Keratinocyte (primary cell): Measurements from ENCODE around the gene IFIT2. TPM values are rescaled to one million over a fixed set of nuclear protein-coding genes. Genes with fewer than 3 reads are reported as not detected.

Source experiments
- DNase-seq: peaks from one replicate; pipeline ENCODE4 v3.0.0-alpha.2; 2011; ENCODE audit warnings: low read depth, missing footprints, low spot score
- FAIRE-seq: peaks from 2 replicates; lab custom pipeline; 2011; peaks lifted over from hg19 to GRCh38; lab: Jason Lieb, UNC
- H2AFZ ChIP-seq: 2 replicates; pipeline ENCODE4 v1.6.0; 2012; ENCODE audit warnings: low read length, control low read depth, inconsistent platforms; ENCODE audit not compliant: control insufficient read depth
- H3K27ac ChIP-seq: 2 replicates; pipeline ENCODE4 v1.5.1; 2011; ENCODE audit warnings: low read length; ENCODE audit not compliant: control insufficient read depth, insufficient read depth
- H3K27me3 ChIP-seq: 3 replicates; pipeline ENCODE4 v1.6.0; 2011; ENCODE audit warnings: low read length; ENCODE audit not compliant: control insufficient read depth, insufficient read depth; ENCODE audit errors: extremely low read depth
- H3K36me3 ChIP-seq, 2 experiments: 2 replicates in 1 of 2; 3 replicates in 1 of 2; pipeline ENCODE4 v1.5.1; 2011; ENCODE audit warnings: low read length in 2 of 2, mild to moderate bottlenecking in 1 of 2; ENCODE audit not compliant: control insufficient read depth in 2 of 2, insufficient read depth in 2 of 2; ENCODE audit errors: extremely low read depth in 1 of 2
- H3K4me1 ChIP-seq: 3 replicates; pipeline ENCODE4 v1.5.1; 2011; ENCODE audit warnings: low read length; ENCODE audit not compliant: control insufficient read depth, insufficient read depth; ENCODE audit errors: extremely low read depth
- H3K4me2 ChIP-seq: 3 replicates; pipeline ENCODE4 v1.6.0; 2011; ENCODE audit warnings: low read depth, low read length; ENCODE audit not compliant: control insufficient read depth, insufficient read depth; ENCODE audit errors: extremely low read depth
- H3K4me3 ChIP-seq, 3 experiments: fragments of 200-600 bp in 1 of 3; sonication (generic) in 1 of 3; 2 replicates in 2 of 3; 3 replicates in 1 of 3; pipeline ENCODE4 v1.5.1; 2011 to 2016; ENCODE audit warnings: low read length in 3 of 3, mild to moderate bottlenecking in 3 of 3, control low read depth in 2 of 3, inconsistent platforms in 1 of 3, low read depth in 1 of 3, mixed read lengths in 1 of 3, mixed run types in 1 of 3, moderate library complexity in 1 of 3; ENCODE audit not compliant: control insufficient read depth in 2 of 3, insufficient read depth in 2 of 3; ENCODE audit errors: extremely low read depth in 1 of 3
- H3K79me2 ChIP-seq: 2 replicates; pipeline ENCODE4 v1.6.0; 2012; ENCODE audit warnings: low read length; ENCODE audit not compliant: control insufficient read depth, insufficient read depth
- H3K9ac ChIP-seq: 3 replicates; pipeline ENCODE4 v1.6.0; 2011; ENCODE audit warnings: low read length; ENCODE audit not compliant: control insufficient read depth, insufficient read depth; ENCODE audit errors: extremely low read depth
- H3K9me1 ChIP-seq: 3 replicates; pipeline ENCODE4 v1.6.0; 2011; ENCODE audit warnings: low read length; ENCODE audit not compliant: control insufficient read depth, insufficient read depth; ENCODE audit errors: extremely low read depth
- H3K9me3 ChIP-seq: 2 replicates; pipeline ENCODE4 v1.5.1; 2012; ENCODE audit warnings: low read depth, low read length; ENCODE audit not compliant: control insufficient read depth
- H4K20me1 ChIP-seq: 3 replicates; pipeline ENCODE4 v1.6.0; 2011; ENCODE audit warnings: low read length; ENCODE audit not compliant: control insufficient read depth, insufficient read depth; ENCODE audit errors: extremely low read depth
- EZH2 ChIP-seq: IDR thresholded peaks from one replicate; pipeline ENCODE4 v1.6.1; 2012; ENCODE audit warnings: inconsistent platforms, mild to moderate bottlenecking, low read length, moderate library complexity
- dilution Hi-C: fragments of 300-500 bp; cut with MboI; formaldehyde crosslinking; loops from one replicate; pipeline ENCODE4 v1.7.0; 2020; ENCODE audit warnings: low sequenced_read_pairs; ENCODE audit not compliant: extremely low pct_ligation_motif_present
- polyA plus RNA-seq, 5 experiments: library from polyadenylated mRNA; depleted of rRNA in 3 of 5; stranded (reverse) in 3 of 5; stranded (forward) in 1 of 5; unstranded in 1 of 5; fragments of >200 nt; gene quantifications; 1 replicate in 1 of 5; 2 replicates in 3 of 5; 3 replicates in 1 of 5; pipeline versions ENCODE4 v1.2.1 to v1.2.3, GENCODE V29; 2011 to 2012; ENCODE audit warnings: missing spikeins in 2 of 5, low read depth in 1 of 5, low replicate concordance in 1 of 5
- TF ChIP-seq, protein P1 (sequence below), 3 experiments: IDR thresholded peaks in 1 of 3; conservative IDR thresholded peaks in 1 of 3; optimal IDR thresholded peaks in 1 of 3; 2 replicates in 2 of 3; 3 replicates in 1 of 3; pipeline versions ENCODE3 to v1.5.1; 2011; ENCODE audit warnings: low read length in 3 of 3, mild to moderate bottlenecking in 3 of 3, moderate library complexity in 2 of 3, control low read depth in 1 of 3, inconsistent platforms in 1 of 3; ENCODE audit not compliant: insufficient read depth in 2 of 3; ENCODE audit errors: extremely low read depth in 1 of 3

The IFIT2 gene
- polyA plus RNA-seq, 1 donor (not counting 4 experiments of a cell fraction or from before 2014, with no cell fraction given) = 3.9 TPM

DNA sequence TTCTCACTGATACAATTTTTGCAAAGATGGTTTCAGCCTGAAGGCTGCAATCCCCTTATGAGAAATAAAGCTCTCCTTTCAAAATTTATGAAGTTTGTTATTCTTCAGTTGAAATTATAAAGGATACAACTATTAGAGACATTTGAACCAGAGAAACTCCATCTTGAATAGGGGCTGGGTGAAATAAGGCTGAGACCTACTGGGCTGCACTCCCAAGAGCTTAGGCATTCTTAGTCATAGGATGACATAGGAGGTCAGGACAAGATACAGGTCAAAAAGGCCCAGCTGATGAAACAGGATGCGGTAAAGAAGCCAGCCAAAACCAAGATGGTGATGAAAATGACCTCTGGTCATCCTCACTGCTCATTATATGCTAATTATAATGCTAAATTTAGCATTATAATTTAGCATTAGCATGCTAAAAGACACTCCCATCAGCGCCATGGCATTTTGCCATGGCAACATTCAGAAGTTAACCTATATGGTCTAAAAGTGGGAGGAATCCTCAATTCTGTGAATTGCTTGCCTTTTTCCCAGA lies 53.6 kb downstream of the IFIT2 start:
- no peaks in the 10 kb centered on the region for H3K9me3 ChIP-seq
- dilution Hi-C loops = no loop called here
- H4K20me1 ChIP-seq = no peaks in the 10 kb centered on the region
- no peak overlapping the region for H3K27ac ChIP-seq
- no peak overlapping the region for H2AFZ ChIP-seq
- H3K27me3 ChIP-seq = no peaks in the 10 kb centered on the region
- H3K36me3 ChIP-seq = no peaks in the 10 kb centered on the region
- H3K4me3 ChIP-seq = no peak overlapping the region
- FAIRE-seq = no peak
- no peaks in the 10 kb centered on the region for H3K79me2 ChIP-seq
- no peak for DNase-seq
- H3K9ac ChIP-seq = no peak overlapping the region
- no peak overlapping the region for H3K4me2 ChIP-seq
- H3K4me1 ChIP-seq = peaks cover 23% of the 10 kb centered on the region
- H3K9me1 ChIP-seq = no peaks in the 10 kb centered on the region
- TF ChIP-seq, protein P1, sequence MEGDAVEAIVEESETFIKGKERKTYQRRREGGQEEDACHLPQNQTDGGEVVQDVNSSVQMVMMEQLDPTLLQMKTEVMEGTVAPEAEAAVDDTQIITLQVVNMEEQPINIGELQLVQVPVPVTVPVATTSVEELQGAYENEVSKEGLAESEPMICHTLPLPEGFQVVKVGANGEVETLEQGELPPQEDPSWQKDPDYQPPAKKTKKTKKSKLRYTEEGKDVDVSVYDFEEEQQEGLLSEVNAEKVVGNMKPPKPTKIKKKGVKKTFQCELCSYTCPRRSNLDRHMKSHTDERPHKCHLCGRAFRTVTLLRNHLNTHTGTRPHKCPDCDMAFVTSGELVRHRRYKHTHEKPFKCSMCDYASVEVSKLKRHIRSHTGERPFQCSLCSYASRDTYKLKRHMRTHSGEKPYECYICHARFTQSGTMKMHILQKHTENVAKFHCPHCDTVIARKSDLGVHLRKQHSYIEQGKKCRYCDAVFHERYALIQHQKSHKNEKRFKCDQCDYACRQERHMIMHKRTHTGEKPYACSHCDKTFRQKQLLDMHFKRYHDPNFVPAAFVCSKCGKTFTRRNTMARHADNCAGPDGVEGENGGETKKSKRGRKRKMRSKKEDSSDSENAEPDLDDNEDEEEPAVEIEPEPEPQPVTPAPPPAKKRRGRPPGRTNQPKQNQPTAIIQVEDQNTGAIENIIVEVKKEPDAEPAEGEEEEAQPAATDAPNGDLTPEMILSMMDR (optimal IDR thresholded peaks at IDR 0.05 in 1 of 3, IDR thresholded peaks at IDR 0.05 in 1 of 3, conservative IDR thresholded peaks at IDR 0.05 in 1 of 3; ENCODE audit: extremely low read depth in 1 of 3, insufficient read depth in 2 of 3, low read length in 3 of 3) = no peak

DNA sequence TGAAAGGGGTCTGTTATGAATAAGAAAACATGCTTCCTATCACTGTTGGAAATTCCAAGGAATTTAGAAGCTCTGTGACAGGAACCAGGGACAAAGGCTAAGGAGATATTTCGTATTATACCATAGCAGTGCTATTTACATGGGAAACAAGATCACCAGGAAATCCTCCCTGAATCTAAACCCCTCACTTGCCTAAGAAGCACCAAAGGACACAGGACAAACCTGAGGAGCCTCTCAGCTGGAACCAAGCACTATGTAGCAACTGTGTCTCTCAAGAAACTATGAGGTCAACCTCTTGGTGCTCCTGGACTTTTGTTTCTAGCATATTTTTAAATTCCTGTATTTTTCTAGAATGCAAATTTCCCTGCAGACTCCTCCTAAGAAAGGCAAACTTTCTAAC lies 55.2 kb downstream of the IFIT2 start:
- FAIRE-seq (no peak), DNase-seq (no peak)
- no peak overlapping the region for H2AFZ ChIP-seq
- no peaks in the 10 kb centered on the region for H4K20me1 ChIP-seq
- H3K9ac ChIP-seq = no peak overlapping the region
- peaks cover 12% of the 10 kb centered on the region for H3K4me1 ChIP-seq
- no peaks in the 10 kb centered on the region for H3K36me3 ChIP-seq
- no peaks in the 10 kb centered on the region for H3K27me3 ChIP-seq
- no peaks in the 10 kb centered on the region for H3K79me2 ChIP-seq
- H3K9me3 ChIP-seq = no peaks in the 10 kb centered on the region
- H3K27ac ChIP-seq = no peak overlapping the region
- no peak overlapping the region for H3K4me3 ChIP-seq
- dilution Hi-C loops = no loop called here
- no peak for TF ChIP-seq EZH2
- TF ChIP-seq, protein P1 (optimal IDR thresholded peaks at IDR 0.05 in 1 of 3, IDR thresholded peaks at IDR 0.05 in 1 of 3, conservative IDR thresholded peaks at IDR 0.05 in 1 of 3; ENCODE audit: extremely low read depth in 1 of 3, insufficient read depth in 2 of 3, low read length in 3 of 3) = no peak
- H3K4me2 ChIP-seq = no peak overlapping the region
- H3K9me1 ChIP-seq = no peaks in the 10 kb centered on the region
